ENCODE measurements around the gene TMEM192. TPM values are rescaled to one million over a fixed set of nuclear protein-coding genes. Genes with fewer than 3 reads are reported as not detected.
"Not testable (repeated sequence)": the region's sequence is repeated elsewhere in the genome, so short reads cannot be mapped to it uniquely, and the experiment has no call there.

Gene TMEM192
- total and polyA plus RNA-seq, 3 donors from 2014 or later, result 16.8 to 25.3 (median 21.7) TPM

DNA sequence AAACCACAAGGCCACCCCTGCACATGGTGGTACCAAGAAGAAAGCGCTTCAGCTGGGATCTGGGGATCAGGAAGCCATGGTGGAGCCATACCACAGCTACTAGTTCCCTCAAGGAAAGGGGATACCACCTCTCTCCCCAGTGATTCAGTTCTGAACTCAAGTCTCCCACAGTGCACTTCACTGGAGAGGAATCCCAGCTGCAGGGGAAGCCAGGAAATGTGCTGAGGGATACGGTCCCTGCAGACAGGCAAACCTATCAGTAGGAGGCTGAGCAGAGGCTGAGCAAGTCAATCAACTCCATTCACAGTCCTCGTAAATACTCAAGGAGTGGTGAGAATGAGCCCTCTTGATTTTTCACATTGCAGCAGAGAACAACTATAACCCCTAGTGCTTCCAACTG, 11.0 kb downstream of the TMEM192 start:
- H3K36me3 ChIP-seq (ENCODE audit: low read depth, missing control alignments), result no peaks in the 10 kb centered on the region
- no peak for DNase-seq
- H3K4me3 ChIP-seq, result no peak overlapping the region
- TF ChIP-seq POLR2A (IDR thresholded peaks at IDR 0.05) (no peak), CTCF (IDR thresholded peaks at IDR 0.05) (no peak)
- 81% methylated on average over 3 of the region's 3 CpGs for WGBS, 2 donors
- H3K4me1 ChIP-seq, result no peaks in the 10 kb centered on the region
- H3K27me3 ChIP-seq, result no peaks in the 10 kb centered on the region
- H3K9me3 ChIP-seq, result no peaks in the 10 kb centered on the region
- intact Hi-C loops (cut with DNase I; ENCODE audit: low total_unique reads), result no loop called here
- no peak overlapping the region for H3K27ac ChIP-seq

DNA sequence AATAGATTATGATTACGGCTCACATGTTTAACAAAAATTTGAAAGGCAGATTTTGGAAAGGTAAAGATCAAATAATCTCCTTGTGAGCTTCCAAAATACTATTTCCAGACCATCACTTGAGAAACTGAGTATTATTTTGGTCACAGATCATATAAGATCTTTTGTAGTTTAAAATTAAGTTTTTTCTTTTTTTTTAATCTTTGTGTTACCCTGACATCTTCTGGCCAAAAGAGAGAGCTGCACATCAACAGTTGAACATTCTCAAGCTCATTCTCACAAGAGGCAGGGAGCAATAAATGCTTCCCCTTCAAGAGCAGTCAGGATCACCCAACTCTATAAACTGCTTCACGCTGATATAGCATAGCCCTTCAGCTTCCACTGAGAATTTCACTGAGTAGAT, 15.9 kb downstream of the TMEM192 start:
- WGBS, 2 donors, result 72 to 81% methylated on average over 2 of the region's 2 CpGs
- H3K36me3 ChIP-seq (ENCODE audit: low read depth, missing control alignments), result no peaks in the 10 kb centered on the region
- no peak for DNase-seq

GRCh38 chr4:165095291-165095690, 17.4 kb downstream of the TMEM192 start:
- 78 to 79% methylated on average over 1 of the region's 1 CpG for WGBS, 2 donors
- Histone ChIP-seq H3K4me3 (no peak overlapping the region), H3K27me3 (no peaks in the 10 kb centered on the region), H3K9me3 (no peaks in the 10 kb centered on the region), H3K36me3 (ENCODE audit: low read depth, missing control alignments) (no peaks in the 10 kb centered on the region), H3K4me1 (no peaks in the 10 kb centered on the region), H3K27ac (no peak overlapping the region)
- TF ChIP-seq CTCF (IDR thresholded peaks at IDR 0.05) (no peak), POLR2A (IDR thresholded peaks at IDR 0.05) (no peak)
- intact Hi-C loops (cut with DNase I; ENCODE audit: low total_unique reads), result no loop called here
- no peak for DNase-seq

More for the DNA sequence above, 15.9 kb downstream of the TMEM192 start:
- TF ChIP-seq CTCF (IDR thresholded peaks at IDR 0.05) (peak in 2 of 3 experiments; percentile 36), POLR2A (IDR thresholded peaks at IDR 0.05) (no peak)
- Histone ChIP-seq H3K27ac (no peak overlapping the region), H3K4me3 (no peak overlapping the region), H3K27me3 (no peaks in the 10 kb centered on the region), H3K4me1 (no peaks in the 10 kb centered on the region), H3K9me3 (no peaks in the 10 kb centered on the region)
- intact Hi-C loops (cut with DNase I; ENCODE audit: low total_unique reads), result no loop called here

DNA sequence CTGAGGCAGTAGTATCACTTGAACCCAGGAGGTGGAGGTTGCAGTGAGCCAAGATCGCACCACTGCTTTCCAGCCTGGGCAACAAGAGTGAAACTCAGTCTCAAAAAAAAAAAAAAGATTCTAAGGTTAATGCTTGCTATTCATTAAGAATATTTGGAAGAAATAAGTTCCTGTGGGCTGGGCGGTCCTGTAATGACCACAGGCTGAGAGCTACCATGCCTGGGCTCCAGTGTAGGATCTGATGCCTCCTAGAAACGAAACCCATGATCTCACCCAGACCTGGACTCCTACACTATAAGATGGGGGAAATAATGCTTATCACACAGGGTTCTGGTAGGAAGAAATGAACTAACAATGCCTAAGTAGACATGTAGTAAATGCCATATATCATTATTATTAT, 17.8 kb downstream of the TMEM192 start:
- Histone ChIP-seq H3K4me3 (no peak overlapping the region), H3K36me3 (ENCODE audit: low read depth, missing control alignments) (no peaks in the 10 kb centered on the region), H3K4me1 (no peaks in the 10 kb centered on the region), H3K27me3 (no peaks in the 10 kb centered on the region), H3K9me3 (no peaks in the 10 kb centered on the region), H3K27ac (no peak overlapping the region)
- TF ChIP-seq POLR2A (IDR thresholded peaks at IDR 0.05) (no peak), CTCF (IDR thresholded peaks at IDR 0.05) (no peak)
- DNase-seq, result no peak
- intact Hi-C loops (cut with DNase I; ENCODE audit: low total_unique reads), result no loop called here
- 90 to 91% methylated on average over 3 of the region's 3 CpGs for WGBS, 2 donors

GRCh38 chr4:165092187-165092586, 20.5 kb downstream of the TMEM192 start:
- 95% methylated on average over 8 of the region's 8 CpGs for WGBS, 2 donors
- H3K4me3 ChIP-seq; H3K27me3 ChIP-seq; H3K9me3 ChIP-seq; H3K27ac ChIP-seq; intact Hi-C loops (cut with DNase I; ENCODE audit: low total_unique reads); H3K36me3 ChIP-seq (ENCODE audit: low read depth, missing control alignments); H3K4me1 ChIP-seq; DNase-seq: not testable (repeated sequence)
